Measurements from ENCODE around the gene CD28. TPM values are rescaled to one million over a fixed set of nuclear protein-coding genes. Genes with fewer than 3 reads are reported as not detected.

CD28 gene
- total RNA-seq, 2 donors from 2014 or later: 1.5 to 1.9 TPM

DNA sequence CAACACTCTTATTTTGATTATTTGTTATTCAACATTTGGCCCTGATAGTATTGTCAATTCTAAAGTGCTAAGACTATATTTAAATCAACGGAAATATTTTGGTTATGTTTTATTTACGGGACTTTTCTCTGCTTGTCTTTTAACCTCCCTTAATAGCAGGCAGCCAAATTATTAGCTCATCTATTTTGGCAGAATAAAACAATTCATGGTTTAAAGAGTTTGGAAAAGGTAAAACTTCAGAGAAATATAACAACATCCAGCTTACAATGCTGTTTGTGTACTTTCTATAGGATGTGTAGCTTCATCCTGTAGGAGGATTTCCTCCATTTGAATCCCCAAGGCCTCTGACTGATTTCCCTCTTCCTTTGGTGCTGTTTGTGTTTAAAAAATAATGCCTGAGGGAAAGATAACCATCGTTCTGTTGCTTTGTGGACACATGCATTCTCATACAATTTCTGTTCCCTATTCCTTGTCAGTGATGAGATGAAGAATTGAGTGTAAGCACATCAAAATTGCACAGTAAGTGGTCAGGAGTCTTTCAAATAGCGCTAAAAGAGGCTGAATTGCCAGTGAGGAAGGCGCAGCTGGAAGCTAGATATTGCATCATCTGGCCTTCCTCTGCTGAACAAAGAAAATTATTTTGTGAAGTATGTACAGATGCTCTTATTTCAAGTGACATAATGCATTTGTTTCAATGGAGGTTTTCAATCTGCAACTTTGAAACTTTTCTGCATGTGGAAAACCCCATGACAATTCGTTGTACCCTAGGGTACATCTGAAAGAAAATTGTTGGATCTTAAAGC is 80.3 kb downstream of the CD28 start:
- TF ChIP-seq, protein P1, sequence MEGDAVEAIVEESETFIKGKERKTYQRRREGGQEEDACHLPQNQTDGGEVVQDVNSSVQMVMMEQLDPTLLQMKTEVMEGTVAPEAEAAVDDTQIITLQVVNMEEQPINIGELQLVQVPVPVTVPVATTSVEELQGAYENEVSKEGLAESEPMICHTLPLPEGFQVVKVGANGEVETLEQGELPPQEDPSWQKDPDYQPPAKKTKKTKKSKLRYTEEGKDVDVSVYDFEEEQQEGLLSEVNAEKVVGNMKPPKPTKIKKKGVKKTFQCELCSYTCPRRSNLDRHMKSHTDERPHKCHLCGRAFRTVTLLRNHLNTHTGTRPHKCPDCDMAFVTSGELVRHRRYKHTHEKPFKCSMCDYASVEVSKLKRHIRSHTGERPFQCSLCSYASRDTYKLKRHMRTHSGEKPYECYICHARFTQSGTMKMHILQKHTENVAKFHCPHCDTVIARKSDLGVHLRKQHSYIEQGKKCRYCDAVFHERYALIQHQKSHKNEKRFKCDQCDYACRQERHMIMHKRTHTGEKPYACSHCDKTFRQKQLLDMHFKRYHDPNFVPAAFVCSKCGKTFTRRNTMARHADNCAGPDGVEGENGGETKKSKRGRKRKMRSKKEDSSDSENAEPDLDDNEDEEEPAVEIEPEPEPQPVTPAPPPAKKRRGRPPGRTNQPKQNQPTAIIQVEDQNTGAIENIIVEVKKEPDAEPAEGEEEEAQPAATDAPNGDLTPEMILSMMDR (IDR thresholded peaks at IDR 0.05): no peak
- Histone ChIP-seq H3K9ac (ENCODE audit: low read depth in 2 of 2, low read length in 2 of 2) (no peak overlapping the region), H3K4me3 (no peak overlapping the region), H3K27ac (no peak overlapping the region), H3K9me3 (no peaks in the 10 kb centered on the region), H3K27me3 (no peaks in the 10 kb centered on the region), H3K36me3 (no peaks in the 10 kb centered on the region), H3K4me1 (no peaks in the 10 kb centered on the region)
- intact Hi-C loops (cut with DNase I): no loop called here
- DNase-seq: no peak

DNA sequence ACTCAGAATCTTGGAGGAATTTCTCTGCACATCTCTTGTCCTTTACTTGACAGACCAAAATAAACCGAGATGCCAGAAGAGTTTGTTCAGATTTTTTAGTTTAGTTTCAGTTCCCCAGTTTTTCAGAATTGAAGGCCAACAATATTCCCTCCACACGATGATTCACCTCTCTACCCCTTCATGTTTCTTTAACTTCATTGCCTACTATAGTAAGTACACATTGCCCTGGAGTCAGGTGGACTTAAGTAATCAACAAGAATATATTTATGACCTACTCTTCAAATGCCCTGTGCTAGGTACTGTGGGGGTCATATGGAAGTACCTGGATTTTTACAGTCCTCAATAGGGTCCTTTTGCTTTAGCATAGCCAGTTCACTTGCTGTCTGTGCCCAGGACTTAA is 81.5 kb downstream of the CD28 start:
- no peak overlapping the region for H3K27ac ChIP-seq
- no peaks in the 10 kb centered on the region for H3K9me3 ChIP-seq
- no peaks in the 10 kb centered on the region for H3K36me3 ChIP-seq
- intact Hi-C loops (cut with DNase I): no loop called here
- no peak overlapping the region for H3K4me3 ChIP-seq
- no peak for DNase-seq
- no peaks in the 10 kb centered on the region for H3K4me1 ChIP-seq
- TF ChIP-seq, protein P1 (IDR thresholded peaks at IDR 0.05): no peak
- H3K27me3 ChIP-seq: no peaks in the 10 kb centered on the region
- no peak overlapping the region for H3K9ac ChIP-seq (ENCODE audit: low read depth in 2 of 2, low read length in 2 of 2)

Other genes with a start within 250 kb of the CD28 start
- gene RAPH1, start 171.3 kb upstream of the CD28 start, total RNA-seq: 10 to 100 TPM; 26.1 to 39.5 TPM
- under 1 TPM; 0.56 to 0.84 TPM for gene CTLA4, start 161.1 kb downstream of the CD28 start, total RNA-seq
- under 1 TPM; 0.32 to 0.69 TPM for gene ICOS, start 230.1 kb downstream of the CD28 start, total RNA-seq